Measurements from ENCODE around the gene HTR3D. TPM values are rescaled to one million over a fixed set of nuclear protein-coding genes. Genes with fewer than 3 reads are reported as not detected.
"Not testable (repeated sequence)": the region's sequence is repeated elsewhere in the genome, so short reads cannot be mapped to it uniquely, and the experiment has no call there.

The HTR3D gene
- total RNA-seq, 1 donor from 2014 or later, result not detected

DNA sequence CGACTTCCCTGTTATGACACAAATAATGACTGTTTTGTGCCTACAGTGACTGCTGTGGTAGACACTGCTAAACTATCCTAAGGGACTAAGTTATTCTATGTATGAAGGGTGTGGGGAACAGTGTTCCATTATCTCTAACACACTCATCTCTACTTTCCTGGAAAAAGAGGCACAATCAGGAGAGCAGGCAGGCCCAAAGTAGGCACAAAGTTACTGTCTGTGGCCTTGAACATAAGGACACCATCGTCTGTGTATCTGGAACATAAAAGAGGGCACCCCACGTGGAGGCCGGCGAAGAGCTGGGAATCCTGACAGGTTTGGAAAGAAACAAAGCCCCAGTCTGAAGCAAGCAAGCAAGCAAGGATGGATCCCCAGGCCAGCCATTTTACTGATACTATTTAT, 15.4 kb upstream of the HTR3D start:
- DNase-seq (ENCODE audit: low spot score), result no peak

DNA sequence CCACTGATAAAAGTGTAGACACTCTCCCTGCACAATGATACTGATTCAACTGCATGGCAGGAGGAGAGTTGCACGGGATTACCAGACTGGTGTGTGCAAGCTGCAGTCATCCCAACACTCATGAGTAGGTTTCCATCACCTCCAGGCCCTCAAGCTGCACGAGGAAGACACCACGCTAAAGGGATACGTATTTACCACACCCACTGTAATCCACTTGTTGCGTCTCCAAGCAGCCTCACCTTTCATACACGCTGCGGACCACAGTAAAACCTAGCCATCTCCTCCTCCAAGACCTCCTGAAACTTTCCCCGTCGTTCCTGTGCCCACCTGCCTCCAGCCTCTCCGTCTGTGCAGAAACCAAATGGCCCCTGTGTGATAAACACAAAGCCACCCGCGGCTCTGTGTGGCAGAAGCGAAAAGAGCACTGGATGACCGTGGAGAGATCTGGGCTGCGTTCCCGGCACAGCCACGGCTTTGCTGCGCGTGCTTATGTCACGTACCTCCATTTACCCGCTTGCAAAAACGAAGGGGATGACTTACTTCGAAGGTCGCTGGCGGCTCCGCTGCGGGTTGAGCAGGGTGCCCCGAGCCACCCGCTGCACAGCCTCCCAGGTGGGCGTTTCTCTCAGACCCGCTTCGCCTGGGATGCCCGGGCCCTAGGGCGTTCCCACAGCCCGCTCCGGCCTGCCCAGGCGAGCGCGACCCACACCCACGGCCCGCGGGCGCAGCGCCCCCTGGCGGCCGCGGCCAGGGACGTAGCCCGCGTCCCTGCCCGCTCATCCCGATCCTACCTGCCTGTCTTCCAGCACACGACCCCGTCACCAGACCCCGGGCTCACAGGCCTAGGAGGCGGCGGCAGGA, 14.5 kb upstream of the HTR3D start:
- peak; percentile 45 for DNase-seq (ENCODE audit: low spot score)

DNA sequence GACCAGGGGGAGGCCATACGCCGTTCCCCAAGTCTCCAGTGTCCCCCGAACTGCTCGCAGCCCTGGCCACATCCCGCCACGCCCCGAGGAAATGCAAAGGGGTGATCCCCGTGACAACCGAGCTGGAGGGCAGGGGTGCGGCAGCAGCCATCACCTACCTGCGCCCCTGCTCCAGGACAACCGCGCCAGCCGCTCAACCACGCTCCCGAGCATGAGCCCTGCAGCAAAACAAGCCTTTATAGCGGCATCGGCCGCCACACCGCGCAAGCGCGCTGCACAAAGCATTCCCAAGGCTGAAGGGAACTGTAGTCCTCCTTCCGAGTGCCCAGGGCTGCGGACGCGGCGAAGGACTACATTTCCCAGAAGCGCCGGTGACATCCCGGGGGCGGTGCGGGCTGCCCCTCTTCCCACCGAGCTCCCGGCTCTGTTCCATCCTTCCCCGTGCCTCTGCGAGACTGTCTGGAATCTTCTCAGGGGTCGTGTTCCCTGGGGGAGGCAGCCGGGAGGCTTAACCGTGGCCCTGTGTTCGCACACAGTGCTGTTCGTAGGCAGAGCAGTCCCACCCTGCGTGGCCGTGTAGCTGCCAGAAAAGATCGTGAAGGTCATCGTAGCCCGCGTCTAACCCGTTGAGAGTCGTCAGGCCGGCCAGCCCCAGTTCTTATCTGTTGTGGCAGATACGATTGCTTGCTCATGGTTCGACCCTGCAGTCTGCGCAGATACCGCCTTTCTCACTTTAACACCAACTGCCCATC, 13.7 kb upstream of the HTR3D start, which contains the start of gene ABCC5:
Gene ABCC5 (minus strand): TSS at position 213 of the 752 bp plus-strand sequence. CDS start 3,492 bp downstream, outside the sequence.
- peak; percentile 93 for DNase-seq (ENCODE audit: low spot score)

DNA sequence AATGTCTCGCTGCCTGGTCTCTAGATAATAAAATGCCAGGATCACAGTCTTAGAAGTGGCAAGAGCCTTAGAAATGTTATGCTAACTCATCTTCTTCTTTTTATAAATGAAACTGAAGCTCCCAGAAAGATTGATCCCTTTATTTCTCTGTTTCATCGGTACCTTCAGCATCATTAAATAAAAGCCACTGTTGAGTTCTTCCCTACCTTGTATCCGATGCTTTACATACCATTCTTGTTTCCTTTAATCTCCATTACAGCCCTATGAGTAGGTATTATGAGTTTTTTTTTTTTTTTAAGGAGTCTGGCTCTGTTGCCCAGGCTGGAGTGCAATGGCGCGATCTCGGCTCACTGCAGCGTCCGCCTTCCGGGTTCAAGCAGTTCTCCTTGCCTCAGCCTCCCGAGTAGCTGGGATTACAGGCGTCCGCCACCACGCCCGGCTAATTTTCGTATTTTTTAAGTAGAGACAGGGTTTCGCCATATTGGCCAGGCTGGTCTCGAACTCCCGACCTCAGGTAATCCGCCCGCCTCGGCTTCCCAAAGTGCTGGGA, 13.0 kb upstream of the HTR3D start:
- DNase-seq (ENCODE audit: low spot score), result no peak

DNA sequence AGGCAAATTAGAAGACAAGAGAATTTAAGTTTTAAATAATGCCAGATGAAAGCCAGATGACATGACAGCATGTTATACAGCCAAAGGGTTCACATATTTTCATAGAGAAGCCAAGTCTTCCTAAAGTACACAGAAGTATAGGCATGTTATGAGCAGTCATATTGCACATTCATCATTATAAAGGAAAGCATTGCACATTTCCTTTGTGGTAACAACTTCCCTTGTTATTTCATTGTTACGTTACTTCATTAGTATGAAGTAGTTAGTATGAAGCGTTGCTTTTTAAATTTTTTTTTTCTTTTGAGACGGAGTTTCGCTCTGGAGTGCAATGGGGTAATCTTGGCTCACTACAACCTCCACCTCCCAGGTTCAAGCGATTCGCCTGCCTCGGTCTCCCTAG, 9.2 kb upstream of the HTR3D start:
- DNase-seq (ENCODE audit: low spot score), result no peak

DNA sequence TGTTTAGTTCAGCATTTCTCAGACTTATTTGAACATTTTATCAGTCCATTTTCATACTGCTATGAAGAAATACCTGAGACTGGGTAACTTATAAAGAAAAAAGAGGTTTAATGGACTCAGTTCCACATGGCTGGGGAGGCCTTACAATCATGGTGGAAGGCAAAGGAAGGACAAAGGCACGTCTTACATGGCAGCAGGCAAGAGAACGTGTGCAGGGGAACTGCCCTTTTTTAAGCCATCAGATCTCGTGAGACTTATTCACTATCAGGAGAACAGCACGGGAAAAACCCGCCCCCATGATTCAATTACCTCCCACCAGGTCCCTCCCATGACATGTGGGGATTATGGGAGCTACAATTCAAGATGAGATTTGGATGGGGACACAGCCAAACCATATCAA, 6.3 kb upstream of the HTR3D start:
- not testable (repeated sequence) for DNase-seq (ENCODE audit: low spot score)

DNA sequence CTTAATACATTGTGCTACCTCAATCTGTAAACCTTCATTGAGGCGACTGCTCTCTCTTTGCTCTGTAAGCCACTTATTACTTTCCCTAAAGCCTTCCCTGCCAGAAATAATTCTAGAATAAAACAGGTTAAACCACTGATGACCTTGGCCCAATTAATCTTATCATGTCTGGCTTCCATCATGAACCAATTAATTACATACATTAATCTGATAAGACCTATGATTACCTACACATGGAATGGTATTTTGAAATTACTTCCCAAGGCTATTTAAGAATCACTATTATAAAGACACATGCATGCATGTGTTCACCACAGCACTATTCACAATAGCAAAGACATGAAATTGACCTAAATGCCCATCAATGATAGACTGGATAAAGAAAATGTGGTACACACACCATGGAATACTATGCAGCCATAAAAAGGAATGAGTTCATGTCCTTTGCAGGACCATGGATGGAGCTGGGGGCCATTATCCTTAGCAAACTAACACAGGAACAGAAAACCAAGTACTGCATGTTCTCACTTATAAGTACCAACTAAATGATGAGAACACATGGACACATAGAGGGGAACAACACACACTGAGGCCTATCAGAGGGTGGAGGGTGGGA, 3.2 kb upstream of the HTR3D start:
- DNase-seq (ENCODE audit: low spot score), result not testable (repeated sequence)

DNA sequence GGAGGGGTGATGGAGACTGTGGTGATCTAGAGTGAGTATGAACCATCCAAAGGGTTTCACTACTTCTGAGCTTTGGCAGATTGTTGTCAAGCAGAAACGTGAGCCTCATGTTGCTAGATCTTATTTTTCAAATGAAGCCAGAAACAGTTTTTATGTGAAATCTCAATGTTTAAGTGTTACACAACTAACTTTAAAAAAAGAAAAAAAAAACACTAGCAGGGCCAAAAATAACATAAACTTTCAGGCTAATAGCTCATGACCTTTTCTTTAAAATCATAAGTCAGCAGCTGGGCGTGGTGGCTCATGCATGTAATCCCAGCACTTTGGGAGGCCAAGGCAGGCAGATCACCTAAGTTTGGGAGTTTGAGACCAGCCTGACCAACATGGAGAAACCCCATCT, 2.1 kb upstream of the HTR3D start:
- DNase-seq (ENCODE audit: low spot score), result no peak

DNA sequence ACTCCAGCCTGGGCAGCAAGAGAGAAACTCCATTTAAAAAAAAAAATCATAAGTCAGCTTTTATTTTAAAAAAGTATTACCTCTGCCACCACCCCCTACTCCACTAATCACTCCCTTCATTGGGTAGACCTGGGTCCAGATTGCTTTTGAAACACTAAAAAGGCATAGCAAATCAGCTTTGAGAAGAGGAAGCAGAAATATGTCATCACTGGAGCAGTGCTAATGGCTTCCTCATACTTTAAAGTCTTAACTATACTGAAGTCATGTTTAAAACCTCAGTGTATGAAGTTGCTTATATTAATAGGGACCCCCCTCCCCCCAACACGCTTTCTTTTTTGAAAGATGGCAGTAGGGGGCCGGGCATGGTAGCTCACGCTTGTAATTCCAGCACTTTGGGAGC, 1.0 kb upstream of the HTR3D start:
- DNase-seq (ENCODE audit: low spot score), result no peak

DNA sequence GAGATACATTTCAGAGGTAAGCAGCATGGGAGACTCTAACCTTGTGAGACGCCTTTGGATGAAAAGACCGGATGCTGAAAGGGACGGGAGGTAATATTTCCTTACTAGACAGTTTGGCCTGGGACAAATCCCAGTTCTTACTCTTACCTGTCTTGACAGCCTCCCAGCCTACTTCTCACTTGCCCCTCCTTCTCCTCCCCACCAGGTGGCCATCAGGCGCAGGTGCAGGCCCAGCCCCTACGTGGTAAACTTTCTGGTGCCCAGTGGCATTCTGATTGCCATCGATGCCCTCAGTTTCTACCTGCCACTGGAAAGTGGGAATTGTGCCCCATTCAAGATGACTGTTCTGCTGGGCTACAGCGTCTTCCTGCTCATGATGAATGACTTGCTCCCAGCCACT, 6.3 kb downstream of the HTR3D start:
- DNase-seq (ENCODE audit: low spot score), result no peak

DNA sequence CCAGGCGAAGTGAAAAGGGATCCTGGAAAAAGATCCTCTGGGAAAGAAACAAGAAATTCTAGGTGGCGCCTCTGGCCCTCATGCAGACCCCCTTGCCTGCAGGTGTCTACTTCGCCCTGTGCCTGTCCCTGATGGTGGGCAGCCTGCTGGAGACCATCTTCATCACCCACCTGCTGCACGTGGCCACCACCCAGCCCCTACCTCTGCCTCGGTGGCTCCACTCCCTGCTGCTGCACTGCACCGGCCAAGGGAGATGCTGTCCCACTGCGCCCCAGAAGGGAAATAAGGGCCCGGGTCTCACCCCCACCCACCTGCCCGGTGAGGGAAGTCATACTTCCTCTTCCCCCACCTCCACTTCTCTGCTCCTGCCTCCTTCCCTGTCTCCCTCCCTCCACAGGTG, 6.8 kb downstream of the HTR3D start:
- DNase-seq (ENCODE audit: low spot score), result not testable (repeated sequence)

DNA sequence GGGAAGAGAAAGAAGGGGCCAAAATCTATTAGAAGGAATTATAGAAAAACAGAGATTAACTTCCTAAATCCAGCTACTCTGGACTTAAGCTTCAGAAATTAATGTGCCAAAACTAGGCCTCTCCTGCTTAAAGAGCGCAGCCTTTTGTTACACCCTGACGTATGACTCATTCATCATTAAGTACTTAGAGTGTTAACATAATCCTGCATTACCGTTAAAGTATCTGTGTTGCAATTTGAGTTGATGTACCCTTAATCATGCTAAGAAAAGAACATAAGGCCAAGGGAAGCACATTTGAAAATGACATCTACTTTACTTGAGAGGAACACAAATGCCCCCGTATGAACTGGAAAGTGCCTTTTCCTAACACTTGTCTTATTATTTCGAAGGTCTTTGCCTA, 7.9 kb downstream of the HTR3D start:
- DNase-seq (ENCODE audit: low spot score), result no peak

DNA sequence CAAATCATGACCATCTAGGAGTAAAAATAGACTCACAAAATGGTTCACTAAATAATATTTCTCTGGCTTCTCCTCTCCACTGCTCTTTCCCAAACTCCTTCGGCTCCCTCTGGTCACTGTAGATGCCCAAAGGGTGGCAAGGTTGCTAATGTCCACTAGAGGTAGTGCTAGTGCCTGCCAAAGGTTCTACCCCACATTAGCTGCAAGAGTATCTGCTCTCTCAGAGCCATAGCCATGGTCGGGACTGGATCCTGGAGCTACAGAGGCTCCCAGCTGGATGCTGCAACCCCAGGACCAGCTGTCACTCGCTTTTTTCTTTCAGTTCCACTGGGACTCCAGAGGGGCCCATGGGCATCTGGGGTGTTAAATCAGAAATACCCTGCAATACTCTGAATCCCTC, 8.5 kb downstream of the HTR3D start:
- DNase-seq (ENCODE audit: low spot score), result no peak

DNA sequence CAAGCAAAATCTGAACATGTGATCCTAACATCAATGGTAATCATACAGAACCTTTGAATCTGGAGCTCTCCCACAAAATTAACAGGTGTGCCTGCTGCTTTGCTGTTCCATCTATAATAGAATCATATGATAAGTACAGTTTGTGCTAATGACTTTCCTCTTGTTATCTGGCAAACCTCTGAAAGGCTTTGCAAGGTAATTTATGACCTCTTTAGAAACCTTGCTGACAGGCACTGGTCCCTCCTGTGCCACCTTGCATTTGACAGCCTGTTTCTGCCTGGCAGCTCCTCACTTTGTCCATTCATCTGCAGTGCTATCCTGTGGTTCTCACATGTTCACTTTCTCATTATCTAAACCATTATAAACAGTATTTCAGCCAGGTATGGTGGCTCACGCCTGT, 11.1 kb downstream of the HTR3D start:
- DNase-seq (ENCODE audit: low spot score), result no peak

DNA sequence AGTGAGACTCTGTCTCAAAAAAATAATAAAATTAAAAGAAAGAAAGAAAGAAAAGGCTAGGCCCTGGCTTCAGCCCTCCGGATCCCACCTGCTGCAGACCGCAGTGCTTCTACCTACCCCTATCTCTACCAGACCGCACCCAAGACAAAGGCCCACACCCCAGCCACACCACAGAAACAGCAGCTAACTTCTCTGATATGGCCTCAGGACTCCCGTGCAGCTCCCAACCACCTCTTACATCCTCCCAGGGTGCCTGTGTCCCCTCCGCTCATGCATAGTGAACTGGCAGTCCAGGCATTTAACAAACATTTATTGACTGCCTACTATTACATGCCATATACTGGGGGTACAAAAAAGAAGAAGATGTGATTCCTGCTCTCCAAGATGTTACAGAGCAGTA, 14.5 kb downstream of the HTR3D start:
- no peak for DNase-seq (ENCODE audit: low spot score)

DNA sequence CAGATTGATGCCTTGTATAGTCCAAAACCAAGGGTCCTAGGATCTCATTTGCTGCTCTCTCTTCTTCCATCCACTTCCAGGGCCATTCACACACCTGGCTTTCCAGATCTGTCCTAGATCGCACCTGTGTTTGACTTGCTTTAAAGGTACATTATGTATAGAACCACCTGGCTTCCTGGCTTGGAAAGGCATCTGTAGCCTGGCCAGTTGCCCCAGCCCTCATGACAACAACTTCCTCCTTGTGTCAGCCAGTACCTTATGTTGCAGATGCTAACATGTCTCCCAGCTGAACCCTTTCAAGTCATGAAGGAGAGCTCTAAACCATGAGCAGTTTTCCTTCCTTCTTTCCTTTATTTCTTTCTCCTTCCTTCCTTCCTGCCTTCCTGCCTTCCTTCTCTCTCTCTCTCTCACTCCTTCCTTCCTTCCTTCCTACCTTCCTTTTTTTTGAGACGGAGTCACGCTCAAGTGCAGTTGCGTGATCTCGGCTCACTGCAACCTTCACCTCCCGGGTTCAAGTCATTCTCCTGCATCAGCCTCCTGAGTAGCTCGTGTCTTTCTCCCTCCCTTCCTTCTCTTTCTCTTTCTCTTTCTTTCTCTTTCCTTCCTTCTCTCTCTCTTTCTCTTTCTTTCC, 18.8 kb downstream of the HTR3D start:
- no peak for DNase-seq (ENCODE audit: low spot score)

DNA sequence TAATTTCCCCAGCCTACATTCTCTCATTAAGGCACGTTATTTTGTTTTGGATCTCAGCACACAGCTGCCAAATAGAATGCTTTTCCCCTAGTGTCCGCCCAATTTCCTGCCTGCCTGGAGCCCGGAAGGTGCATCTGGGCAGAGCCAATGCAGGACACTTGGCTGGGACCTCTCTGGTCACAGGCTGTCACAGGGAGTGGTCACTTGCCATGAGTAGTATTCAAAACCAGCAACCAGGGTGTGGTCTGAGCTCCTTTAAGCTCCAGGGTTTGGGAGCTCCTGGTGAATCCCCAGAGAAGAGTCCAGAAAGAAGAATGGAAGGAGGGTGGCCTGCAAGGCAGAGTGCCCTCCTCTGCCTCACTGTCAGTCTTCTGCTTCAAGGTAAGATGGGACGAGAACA, 21.2 kb downstream of the HTR3D start, which contains the start of gene HTR3C:
Gene HTR3C (plus strand): TSS at position 281 of the 400 bp plus-strand sequence. CDS start 34 bp downstream, at position 315.
- DNase-seq (ENCODE audit: low spot score), result no peak

DNA sequence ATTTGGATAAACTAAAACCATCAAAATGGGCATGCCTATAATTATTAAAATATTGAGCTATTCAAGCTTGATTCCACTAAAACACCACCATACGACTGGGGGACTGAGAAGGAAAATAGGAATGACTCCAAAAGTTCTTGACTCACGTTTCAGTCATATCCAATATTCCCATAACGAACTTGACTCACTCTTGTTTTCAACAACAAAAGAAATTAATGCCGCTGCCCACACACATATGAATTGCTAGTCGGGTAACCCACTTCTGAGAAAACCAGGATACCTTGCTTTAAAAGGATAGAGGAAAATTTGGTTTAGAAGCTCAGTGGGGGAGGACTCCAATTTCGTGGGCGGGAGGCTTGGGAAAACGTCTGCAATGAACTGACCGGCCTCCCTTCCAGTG, 26.5 kb downstream of the HTR3D start:
- DNase-seq (ENCODE audit: low spot score), result no peak

DNA sequence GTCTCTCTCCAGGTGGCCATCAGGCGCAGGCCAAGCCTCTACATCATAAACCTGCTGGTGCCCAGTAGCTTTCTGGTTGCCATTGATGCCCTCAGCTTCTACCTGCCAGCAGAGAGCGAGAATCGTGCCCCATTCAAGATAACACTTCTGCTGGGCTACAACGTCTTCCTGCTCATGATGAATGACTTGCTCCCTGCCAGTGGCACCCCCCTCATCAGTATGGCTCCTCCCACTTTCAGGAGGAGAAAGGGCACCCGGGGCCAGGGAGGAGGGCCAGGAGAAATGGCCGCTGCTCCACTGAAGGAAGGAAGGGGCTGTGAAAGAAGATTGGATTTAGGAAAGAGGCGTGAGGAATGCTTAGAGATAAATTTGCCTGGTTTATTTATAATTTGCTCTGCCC, 27.9 kb downstream of the HTR3D start:
- no peak for DNase-seq (ENCODE audit: low spot score)

DNA sequence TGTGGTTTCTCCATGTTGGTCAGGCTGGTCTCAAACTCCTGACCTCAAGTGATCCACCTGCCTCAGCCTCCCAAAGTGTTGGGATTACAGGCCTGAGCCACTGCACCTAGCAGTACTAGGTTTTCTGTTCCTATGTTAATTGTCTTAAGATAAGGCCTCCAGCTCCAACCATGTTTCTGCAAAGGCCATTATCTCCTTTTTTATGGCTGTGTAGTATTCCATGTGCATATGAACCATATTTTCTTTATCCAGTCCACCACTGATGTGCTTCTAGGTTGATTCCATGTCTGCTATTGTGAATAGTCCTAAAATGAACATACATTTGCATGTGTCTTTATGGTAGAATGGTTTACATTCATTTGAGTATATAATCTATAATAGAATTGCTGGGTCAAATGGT, 31.1 kb downstream of the HTR3D start:
- no peak for DNase-seq (ENCODE audit: low spot score)

DNA sequence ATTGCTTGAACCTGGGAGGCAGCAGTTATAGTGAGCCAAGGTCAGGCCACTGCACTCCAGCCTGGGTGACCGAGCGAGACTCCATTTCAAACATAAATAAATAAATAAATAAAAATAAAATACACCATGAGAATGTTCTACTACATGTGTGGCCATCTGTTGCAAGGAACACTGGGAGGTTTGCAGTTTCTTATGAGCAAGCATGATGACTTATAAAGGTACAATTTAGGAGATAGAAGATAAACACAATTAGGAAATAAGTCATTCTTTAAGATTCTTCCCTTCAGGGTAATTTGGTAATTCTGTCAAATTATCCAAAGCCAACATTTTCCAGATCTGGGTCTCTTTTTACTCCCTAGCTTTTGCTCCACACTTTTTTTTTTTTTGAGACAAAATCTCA, 34.7 kb downstream of the HTR3D start:
- no peak for DNase-seq (ENCODE audit: low spot score)

DNA sequence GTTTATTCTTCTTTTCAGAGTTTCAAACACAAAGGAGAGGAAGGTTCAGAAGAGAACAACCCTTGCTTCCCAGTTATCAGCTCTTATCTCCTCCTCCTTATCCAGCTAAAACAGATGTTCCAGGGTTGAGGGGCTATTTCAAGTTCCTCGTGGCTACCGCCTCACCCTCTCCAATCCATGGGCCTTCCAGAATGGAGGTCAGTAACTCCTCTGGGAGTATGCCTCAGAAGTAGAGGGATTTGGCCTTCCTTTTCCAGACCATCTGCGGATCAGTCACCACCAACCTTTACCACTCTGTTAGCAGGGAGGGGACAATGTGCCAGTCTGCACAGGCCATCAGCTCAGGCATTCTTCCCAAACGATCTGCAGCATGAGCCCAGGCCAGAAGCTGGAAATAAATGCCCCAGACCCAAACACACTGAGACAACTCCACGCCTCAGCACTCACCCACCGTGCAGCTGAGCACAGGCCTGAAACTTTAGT, 36.1 kb downstream of the HTR3D start:
- DNase-seq (ENCODE audit: low spot score), result no peak

Measured in mucosa of gallbladder (tissue), 1 donor.